Endodermal cell (in vitro differentiated cells): ENCODE measurements around the gene ADAMTS16. TPM values are rescaled to one million over a fixed set of nuclear protein-coding genes. Genes with fewer than 3 reads are reported as not detected.

Experiments used
- DNase-seq: peaks from one replicate; pipeline ENCODE4 v3.0.0-alpha.2; 2017
- H3K27ac ChIP-seq: 2 replicates; pipeline ENCODE4 v1.5.1; 2013; ENCODE audit warnings: mild to moderate bottlenecking, low read depth, low read length, moderate library complexity
- H3K27me3 ChIP-seq: 2 replicates; pipeline ENCODE4 v1.6.1; 2013; ENCODE audit warnings: mild to moderate bottlenecking, low read length, moderate library complexity; ENCODE audit not compliant: insufficient read depth, control insufficient read depth, poor library complexity, severe bottlenecking
- H3K36me3 ChIP-seq: 2 replicates; pipeline ENCODE4 v1.7.0; 2013; ENCODE audit warnings: mild to moderate bottlenecking, low read length, moderate library complexity; ENCODE audit not compliant: control insufficient read depth, insufficient read depth
- H3K4me1 ChIP-seq: one replicate; pipeline ENCODE4 v1.7.0; 2013; ENCODE audit warnings: low read length; ENCODE audit not compliant: control insufficient read depth, insufficient read depth
- H3K4me3 ChIP-seq: 2 replicates; pipeline ENCODE4 v1.5.1; 2013; ENCODE audit warnings: mild to moderate bottlenecking, low read length, moderate library complexity
- H3K9ac ChIP-seq: 2 replicates; pipeline ENCODE4 v1.6.1; 2013; ENCODE audit warnings: mild to moderate bottlenecking, low read length, moderate library complexity; ENCODE audit not compliant: poor library complexity, severe bottlenecking; ENCODE audit errors: extremely low read depth
- H3K9me3 ChIP-seq: 2 replicates; pipeline ENCODE4 v1.6.1; 2013; ENCODE audit warnings: mild to moderate bottlenecking, low read length, moderate library complexity; ENCODE audit not compliant: control insufficient read depth
- H3K27ac Mint-ChIP-seq: 2 replicates; pipeline ENCODE4 v1.8.0; 2020; ENCODE audit warnings: mixed read lengths
- H3K27me3 Mint-ChIP-seq: 2 replicates; pipeline ENCODE4 v1.8.0; 2021; ENCODE audit warnings: mild to moderate bottlenecking, mixed read lengths; ENCODE audit not compliant: insufficient read depth
- H3K36me3 Mint-ChIP-seq: 2 replicates; pipeline ENCODE4 v1.8.0; 2020; ENCODE audit warnings: low read depth, mixed read lengths
- H3K4me1 Mint-ChIP-seq: 2 replicates; pipeline ENCODE4 v1.8.0; 2020; ENCODE audit warnings: mixed read lengths
- H3K4me3 Mint-ChIP-seq: 2 replicates; pipeline ENCODE4 v1.8.0; 2020; ENCODE audit warnings: mild to moderate bottlenecking, moderate library complexity, mixed read lengths
- H3K9me3 Mint-ChIP-seq: 2 replicates; pipeline ENCODE4 v1.8.0; 2020; ENCODE audit warnings: mild to moderate bottlenecking, mixed read lengths
- CTCF ChIP-seq: fragments of 200-600 bp; sonication (generic); conservative IDR thresholded peaks from 2 replicates; pipeline ENCODE4 v1.5.0; 2021; ENCODE audit warnings: antibody characterized with exemption, mild to moderate bottlenecking
- WGBS, 2 experiments: methylation state at CpG; one replicate each; pipeline versions ENCODE4 v1.1.5 to v1.1.7; 2013; ENCODE audit warnings: missing lambda C conversion rate in 2 of 2, mixed read lengths in 1 of 2; ENCODE audit not compliant: insufficient coverage in 1 of 2, insufficient read length in 1 of 2; 5-methylcytosine and 5-hydroxymethylcytosine counted together
- total RNA-seq, 2 donors: library from RNA; stranded (reverse); fragmentation: NEBNext Ultra II Directional in 1 of 2; extraction: Animal tissue kit (Norgen Biotek cat#: 25700) in 1 of 2; gene quantifications; 2 replicates in 1 of 2; 3 replicates in 1 of 2; pipeline ENCODE4 v1.2.1, GENCODE V29; 2021

The ADAMTS16 gene
- total RNA-seq, 2 donors from 2014 or later, result 0.77 to 7.4 TPM

- H3K36me3 ChIP-seq, result no peaks in the 10 kb centered on the region
- no peaks in the 10 kb centered on the region for H3K4me1 ChIP-seq
- no peak for TF ChIP-seq CTCF
- no peak overlapping the region for H3K27ac ChIP-seq
- peaks cover 6% of the 10 kb centered on the region for H3K9me3 ChIP-seq
- no peak overlapping the region for H3K9ac ChIP-seq
- Mint-ChIP-seq H3K4me3 (no peak overlapping the region), H3K4me1 (peaks cover 10% of the 10 kb centered on the region), H3K36me3 (peaks cover 2% of the 10 kb centered on the region), H3K9me3 (peaks cover 3% of the 10 kb centered on the region), H3K27me3 (peaks cover 2% of the 10 kb centered on the region), H3K27ac (no peak overlapping the region)
- H3K27me3 ChIP-seq, result no peaks in the 10 kb centered on the region
- no peak overlapping the region for H3K4me3 ChIP-seq
- no peak for DNase-seq
- WGBS, 2 experiments, result 89% methylated on average over 2 of the region's 2 CpGs; no CpG with 5 or more reads in 1 of the 2 experiments
These were observed 149.4 kb downstream of the ADAMTS16 start for GRCh38 chr5:5289537-5289936.

- H3K27me3 ChIP-seq, result no peaks in the 10 kb centered on the region
- no peaks in the 10 kb centered on the region for H3K36me3 ChIP-seq
- Mint-ChIP-seq H3K27me3 (peaks cover 3% of the 10 kb centered on the region), H3K36me3 (peaks cover 3% of the 10 kb centered on the region), H3K4me3 (no peak overlapping the region), H3K27ac (no peak overlapping the region), H3K9me3 (peaks cover 3% of the 10 kb centered on the region), H3K4me1 (peaks cover 10% of the 10 kb centered on the region)
- DNase-seq, result no peak
- H3K4me1 ChIP-seq, result no peaks in the 10 kb centered on the region
- WGBS, 2 experiments, result 89 to 95% methylated on average over 8 to 10 of the region's 10 CpGs
- no peak overlapping the region for H3K4me3 ChIP-seq
- H3K27ac ChIP-seq, result no peak overlapping the region
- no peak overlapping the region for H3K9ac ChIP-seq
- H3K9me3 ChIP-seq, result peaks cover 6% of the 10 kb centered on the region
- TF ChIP-seq CTCF, result no peak
These were observed 150.7 kb downstream of the ADAMTS16 start for GRCh38 chr5:5290674-5291334.

GRCh38 chr5:5291357-5291756, 151.2 kb downstream of the ADAMTS16 start:
- 95% methylated on average over 7 of the region's 7 CpGs; no CpG with 5 or more reads in 1 of the 2 experiments for WGBS, 2 experiments
- peaks cover 6% of the 10 kb centered on the region for H3K9me3 ChIP-seq
- H3K27ac Mint-ChIP-seq, result no peak overlapping the region
- H3K36me3 Mint-ChIP-seq, result peaks cover 3% of the 10 kb centered on the region
- H3K27me3 Mint-ChIP-seq, result peaks cover 3% of the 10 kb centered on the region
- no peaks in the 10 kb centered on the region for H3K4me1 ChIP-seq
- peaks cover 3% of the 10 kb centered on the region for H3K9me3 Mint-ChIP-seq
- H3K4me1 Mint-ChIP-seq, result peaks cover 10% of the 10 kb centered on the region
- H3K4me3 ChIP-seq, result no peak overlapping the region
- no peaks in the 10 kb centered on the region for H3K36me3 ChIP-seq
- no peak overlapping the region for H3K9ac ChIP-seq
- H3K27ac ChIP-seq, result no peak overlapping the region
- no peak for TF ChIP-seq CTCF
- no peak overlapping the region for H3K4me3 Mint-ChIP-seq
- DNase-seq, result no peak
- H3K27me3 ChIP-seq, result no peaks in the 10 kb centered on the region
